GM21786 (cell line): Measurements from ENCODE around the gene ANKLE1.
A peak's percentile ranks its signal among the peaks of the same experiment; 100 is the strongest.

ENCODE experiments used
- ATAC-seq: cut with Tn5 transposase; IDR thresholded peaks from one replicate; pipeline ENCODE4 v1.9.1; 2021; ENCODE audit not compliant: unreplicated experiment

Gene ANKLE1

GRCh38 chr19:17305216-17305516 is 23.5 kb downstream of the ANKLE1 start:
- no peak for ATAC-seq

- peak; percentile 69 for ATAC-seq
Measured at GRCh38 chr19:17305517-17306284, 24.0 kb downstream of the ANKLE1 start, which contains the start of gene MRPL34. Gene MRPL34 (plus strand): TSS chr19:17305872. CDS start chr19:17305893, 21 bp downstream.

GRCh38 chr19:17306285-17306714 is 24.6 kb downstream of the ANKLE1 start:
- ATAC-seq: no peak

GRCh38 chr19:17307876-17308377 is 26.2 kb downstream of the ANKLE1 start:
- ATAC-seq: no peak

GRCh38 chr19:17309198-17309964 is 27.7 kb downstream of the ANKLE1 start, which contains the start of gene DDA1:
Gene DDA1 (plus strand): TSS chr19:17309563. CDS start chr19:17309655, 92 bp downstream.
- peak; percentile 63 for ATAC-seq

- ATAC-seq: no peak
Measured at GRCh38 chr19:17309965-17310461, 28.3 kb downstream of the ANKLE1 start.

- ATAC-seq: no peak
Measured at GRCh38 chr19:17311455-17312188, 29.9 kb downstream of the ANKLE1 start.

- ATAC-seq: no peak
Measured at GRCh38 chr19:17312189-17313113, 30.8 kb downstream of the ANKLE1 start.

GRCh38 chr19:17314007-17314593 is 32.4 kb downstream of the ANKLE1 start:
- no peak for ATAC-seq

GRCh38 chr19:17318966-17319365 is 37.3 kb downstream of the ANKLE1 start:
- ATAC-seq: no peak

- ATAC-seq: no peak
Measured at GRCh38 chr19:17319473-17320238, 38.0 kb downstream of the ANKLE1 start.

- no peak for ATAC-seq
Measured at GRCh38 chr19:17320435-17320834, 38.7 kb downstream of the ANKLE1 start.

GRCh38 chr19:17321655-17322489 is 40.2 kb downstream of the ANKLE1 start:
- ATAC-seq: no peak

GRCh38 chr19:17322854-17323253 is 41.2 kb downstream of the ANKLE1 start:
- ATAC-seq: no peak

GRCh38 chr19:17323300-17323963 is 41.7 kb downstream of the ANKLE1 start:
- no peak for ATAC-seq

GRCh38 chr19:17323964-17324332 is 42.2 kb downstream of the ANKLE1 start:
- no peak for ATAC-seq

GRCh38 chr19:17324357-17325114 is 42.8 kb downstream of the ANKLE1 start:
- no peak for ATAC-seq
